HCT116 (cell line): ENCODE measurements around the gene KRT2. TPM values are rescaled to one million over a fixed set of nuclear protein-coding genes. Genes with fewer than 3 reads are reported as not detected.

Experiments used
- ATAC-seq: fragments of 200-7000 bp; cut with Tn5 transposase; 2 replicates; pipeline ENCODE4 v1.9.1; 2020; ENCODE audit warnings: mild to moderate bottlenecking, moderate library complexity
- BruUV-seq: library from RNA; stranded (reverse); fragments of 400-500 nt; replicated peaks from 2 replicates; lab custom pipeline; 2021; lab: Mats Ljungman, UMichigan
- CTCF ChIA-PET: fragments of 300-600 bp; sonication (Branson Sonifier 250); formaldehyde crosslinking; loops from one replicate; lab custom pipeline; 2021; ENCODE audit warnings: antibody characterized with exemption; lab: Charles Lee
- POLR2A ChIA-PET: fragments of 300-600, 350-600 bp; sonication (Branson Sonifier 250); formaldehyde crosslinking; loops from one replicate; lab custom pipeline; 2021; ENCODE audit warnings: antibody characterized with exemption; lab: Charles Lee
- RAD21 ChIA-PET, 2 experiments: fragments of 300-600 bp; sonication (Branson Sonifier 250); formaldehyde crosslinking; loops; one replicate each; lab custom pipeline; 2023; ENCODE audit warnings: low total read pairs in 2 of 2; ENCODE audit not compliant: uncharacterized antibody in 2 of 2, unreplicated experiment in 2 of 2, low non-redundant PET in 1 of 2; lab: Charles Lee
- DNase-seq: peaks from one replicate; pipeline ENCODE4 v3.0.0-alpha.2; 2010; ENCODE audit warnings: low read depth, low spot score
- H2AFZ ChIP-seq: fragments of 200-600 bp; shearing (Covaris generic), sonication (generic); 2 replicates; pipeline ENCODE4 v1.6.1; 2017; ENCODE audit warnings: low read depth, mixed run types, mixed read lengths, antibody characterized with exemption, low read length; ENCODE audit not compliant: poor library complexity, severe bottlenecking
- H3K27ac ChIP-seq: 2 replicates; pipeline ENCODE4 v1.5.1; 2012; ENCODE audit warnings: low read depth, low read length
- H3K27me3 ChIP-seq: fragments of 200-600 bp; sonication (generic); 2 replicates; pipeline ENCODE4 v1.6.1; 2016; ENCODE audit warnings: mixed run types, low read length, mixed read lengths; ENCODE audit not compliant: insufficient read depth
- H3K36me3 ChIP-seq, 2 experiments: fragments of 200-500 bp in 1 of 2; fragments of 200-600 bp in 1 of 2; sonication (Bioruptor generic) in 1 of 2; sonication (generic) in 1 of 2; 2 replicates each; pipeline versions ENCODE4 v1.5.1 to v1.6.1; 2014 to 2016; ENCODE audit warnings: low read length in 2 of 2, inconsistent platforms in 1 of 2, mixed read lengths in 1 of 2, mixed run types in 1 of 2; ENCODE audit not compliant: insufficient read depth in 2 of 2, control insufficient read depth in 1 of 2
- H3K4me1 ChIP-seq, 2 experiments: fragments of 200-600 bp in 1 of 2; sonication (generic) in 1 of 2; 2 replicates each; pipeline versions ENCODE4 v1.5.1 to v1.6.1; 2012 to 2017; ENCODE audit warnings: low read length in 2 of 2, inconsistent platforms in 1 of 2, mild to moderate bottlenecking in 1 of 2, mixed read lengths in 1 of 2, mixed run types in 1 of 2, moderate library complexity in 1 of 2; ENCODE audit not compliant: insufficient read depth in 2 of 2, control insufficient read depth in 1 of 2
- H3K4me2 ChIP-seq: fragments of 200-600 bp; sonication (generic); 2 replicates; pipeline ENCODE4 v1.6.1; 2017; ENCODE audit warnings: mixed run types, low read length, mixed read lengths
- H3K4me3 ChIP-seq, 2 experiments: fragments of 200-600 bp in 1 of 2; sonication (generic) in 1 of 2; replicated peaks in 1 of 2; 2 replicates each; pipeline ENCODE4 v1.5.1; 2011 to 2016; ENCODE audit warnings: low read length in 2 of 2, control low read depth in 1 of 2, low read depth in 1 of 2, mild to moderate bottlenecking in 1 of 2, mixed read lengths in 1 of 2, mixed run types in 1 of 2
- H3K79me2 ChIP-seq: fragments of 200-600 bp; sonication (generic); 2 replicates; pipeline ENCODE4 v1.6.1; 2017; ENCODE audit warnings: mild to moderate bottlenecking, mixed run types, low read length, moderate library complexity, mixed read lengths; ENCODE audit not compliant: insufficient read depth
- H3K9ac ChIP-seq: fragments of 200-600 bp; sonication (generic); 2 replicates; pipeline ENCODE4 v1.6.1; 2016; ENCODE audit warnings: low read length, mixed read lengths
- H3K9me2 ChIP-seq: fragments of 200-600 bp; sonication (generic), shearing (Covaris generic); 2 replicates; pipeline ENCODE4 v1.6.1; 2017; ENCODE audit warnings: mixed run types, mild to moderate bottlenecking, moderate library complexity; ENCODE audit not compliant: insufficient read depth
- H3K9me3 ChIP-seq, 2 experiments: fragments of 200-500 bp in 1 of 2; fragments of 200-600 bp in 1 of 2; sonication (Bioruptor generic) in 1 of 2; sonication (generic) in 1 of 2; 2 replicates each; pipeline ENCODE4 v1.6.1; 2014 to 2017; ENCODE audit warnings: low read length in 2 of 2, mixed read lengths in 2 of 2, inconsistent platforms in 1 of 2, low read depth in 1 of 2, mild to moderate bottlenecking in 1 of 2, mixed run types in 1 of 2, moderate library complexity in 1 of 2; ENCODE audit not compliant: control insufficient read depth in 1 of 2, insufficient read depth in 1 of 2
- H4K20me1 ChIP-seq: fragments of 200-600 bp; sonication (generic), shearing (Covaris generic); 2 replicates; pipeline ENCODE4 v1.6.1; 2017; ENCODE audit warnings: mixed run types, mild to moderate bottlenecking, moderate library complexity; ENCODE audit not compliant: insufficient read depth
- CBX3 ChIP-seq: IDR thresholded peaks from 2 replicates; pipeline ENCODE4 v1.6.1; 2012; ENCODE audit warnings: low read depth
- CEBPB ChIP-seq: IDR thresholded peaks from 2 replicates; pipeline ENCODE4 v1.6.1; 2012; ENCODE audit warnings: low read depth
- CTCF ChIP-seq, 3 experiments: fragments of 200-600 bp in 1 of 3; sonication (generic) in 1 of 3; IDR thresholded peaks in 2 of 3; conservative IDR thresholded peaks in 1 of 3; 2 replicates each; pipeline ENCODE4 v1.5.1; 2012 to 2017; ENCODE audit warnings: low read depth in 2 of 3, low read length in 2 of 3, antibody characterized with exemption in 1 of 3, borderline replicate concordance in 1 of 3, control low read depth in 1 of 3, mild to moderate bottlenecking in 1 of 3, mixed read lengths in 1 of 3, mixed run types in 1 of 3, moderate library complexity in 1 of 3; ENCODE audit not compliant: insufficient read depth in 1 of 3
- EZH2 ChIP-seq: fragments of 200-600 bp; sonication (generic); IDR thresholded peaks from 2 replicates; pipeline ENCODE4 v1.6.1; 2017; ENCODE audit warnings: antibody characterized with exemption, mixed run types
- EZH2phosphoT487 ChIP-seq: fragments of 200-600 bp; IDR thresholded peaks from 2 replicates; pipeline ENCODE4 v1.6.1; 2018; ENCODE audit warnings: antibody characterized with exemption, borderline replicate concordance
- FOSL1 ChIP-seq: IDR thresholded peaks from 2 replicates; pipeline ENCODE4 v1.6.1; 2012; ENCODE audit warnings: low read depth
- JUND ChIP-seq: IDR thresholded peaks from 2 replicates; pipeline ENCODE4 v1.6.1; 2012
- MAX ChIP-seq: IDR thresholded peaks from 2 replicates; pipeline ENCODE4 v1.6.1; 2012
- POLR2A ChIP-seq: IDR thresholded peaks from 2 replicates; pipeline ENCODE4 v1.7.0; 2011; ENCODE audit warnings: borderline replicate concordance; ENCODE audit not compliant: insufficient read depth, insufficient read length; ENCODE audit errors: extremely low read depth
- POLR2AphosphoS5 ChIP-seq: IDR thresholded peaks from 2 replicates; pipeline ENCODE4 v1.6.1; 2011; ENCODE audit warnings: mild to moderate bottlenecking, low read depth, low read length, moderate library complexity
- RAD21 ChIP-seq: IDR thresholded peaks from 2 replicates; pipeline ENCODE4 v1.6.1; 2012; ENCODE audit warnings: low read depth, mild to moderate bottlenecking
- REST ChIP-seq: IDR thresholded peaks from 2 replicates; pipeline ENCODE4 v1.6.1; 2012; ENCODE audit warnings: low read depth
- SIN3A ChIP-seq: IDR thresholded peaks from 2 replicates; pipeline ENCODE4 v1.6.1; 2012; ENCODE audit warnings: low read depth
- SP1 ChIP-seq: IDR thresholded peaks from 2 replicates; pipeline ENCODE4 v1.6.1; 2012; ENCODE audit warnings: low read depth
- SRF ChIP-seq: IDR thresholded peaks from 2 replicates; pipeline ENCODE4 v1.6.1; 2012; ENCODE audit warnings: low read depth
- ZFX ChIP-seq: fragments of 450-650 bp; IDR thresholded peaks from 2 replicates; pipeline ENCODE4 v1.6.1; 2017
- ZNF274 ChIP-seq: fragments of 200-500 bp; sonication (Bioruptor generic); IDR thresholded peaks from 2 replicates; pipeline ENCODE4 v1.6.1; 2014; ENCODE audit warnings: mild to moderate bottlenecking, low read depth, low read length, inconsistent platforms
- intact Hi-C: fragments of 100-400 bp; cut with micrococcal nuclease; formaldehyde crosslinking; loops from 2 replicates; pipeline ENCODE4 v1.10.0; 2022
- total RNA-seq: library from RNA; stranded (reverse); gene quantifications from one replicate; pipeline ENCODE4 v1.2.1, GENCODE V29; 2021; ENCODE audit not compliant: unreplicated experiment
- TF ChIP-seq, protein P1 (sequence below): IDR thresholded peaks from 2 replicates; pipeline ENCODE4 v1.6.1; 2012

The KRT2 gene
- total RNA-seq, 1 experiment from 2014 or later: not detected

GRCh38 chr12:52645982-52646381 lies 6.0 kb downstream of the KRT2 start:
- H3K9ac ChIP-seq: no peak overlapping the region
- no peaks in the 10 kb centered on the region for H4K20me1 ChIP-seq
- no peak overlapping the region for H3K4me3 ChIP-seq
- POLR2A ChIA-PET: no interaction called here
- H3K4me2 ChIP-seq: no peak overlapping the region
- H3K27ac ChIP-seq: no peak overlapping the region
- no peak for TF ChIP-seq ZFX
- TF ChIP-seq RAD21: no peak
- TF ChIP-seq CEBPB: no peak
- TF ChIP-seq REST: no peak
- no peak for TF ChIP-seq EZH2phosphoT487
- no peak for TF ChIP-seq SRF
- TF ChIP-seq SIN3A: no peak
- no peak for TF ChIP-seq MAX
- TF ChIP-seq CBX3: no peak
- TF ChIP-seq FOSL1: no peak
- no peak for TF ChIP-seq POLR2A
- no peak for TF ChIP-seq SP1
- no peak for TF ChIP-seq POLR2AphosphoS5
- TF ChIP-seq, protein P1, sequence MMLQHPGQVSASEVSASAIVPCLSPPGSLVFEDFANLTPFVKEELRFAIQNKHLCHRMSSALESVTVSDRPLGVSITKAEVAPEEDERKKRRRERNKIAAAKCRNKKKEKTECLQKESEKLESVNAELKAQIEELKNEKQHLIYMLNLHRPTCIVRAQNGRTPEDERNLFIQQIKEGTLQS: no peak
- no peak for TF ChIP-seq CTCF (IDR thresholded peaks at IDR 0.05 in 2 of 3, conservative IDR thresholded peaks at IDR 0.05 in 1 of 3; ENCODE audit: borderline replicate concordance in 1 of 3, insufficient read depth in 1 of 3, low read depth in 2 of 3, low read length in 2 of 3)
- TF ChIP-seq EZH2: no peak
- no peak for TF ChIP-seq ZNF274
- no peak for TF ChIP-seq JUND
- TF ChIP-seq, all 23 proteins: peak for 0
- BruUV-seq: no TSS peak
- ChIA-PET RAD21 (no interaction called here), CTCF (no interaction called here)
- no peak for ATAC-seq
- no peaks in the 10 kb centered on the region for H3K79me2 ChIP-seq
- H3K9me2 ChIP-seq: no peaks in the 10 kb centered on the region
- H3K4me1 ChIP-seq: no peaks in the 10 kb centered on the region
- H3K36me3 ChIP-seq: no peaks in the 10 kb centered on the region
- H3K27me3 ChIP-seq: peaks cover 6% of the 10 kb centered on the region; the same call in 1 of the 2 replicates
- intact Hi-C loops: no loop called here
- no peak overlapping the region for H2AFZ ChIP-seq
- no peaks in the 10 kb centered on the region for H3K9me3 ChIP-seq
- DNase-seq: no peak
